ENCODE results near the gene HOTAIR.

The HOTAIR gene

GRCh38 chr12:53939141-53940108, 35.3 kb downstream of the HOTAIR start:
- no peak for DNase-seq

DNA sequence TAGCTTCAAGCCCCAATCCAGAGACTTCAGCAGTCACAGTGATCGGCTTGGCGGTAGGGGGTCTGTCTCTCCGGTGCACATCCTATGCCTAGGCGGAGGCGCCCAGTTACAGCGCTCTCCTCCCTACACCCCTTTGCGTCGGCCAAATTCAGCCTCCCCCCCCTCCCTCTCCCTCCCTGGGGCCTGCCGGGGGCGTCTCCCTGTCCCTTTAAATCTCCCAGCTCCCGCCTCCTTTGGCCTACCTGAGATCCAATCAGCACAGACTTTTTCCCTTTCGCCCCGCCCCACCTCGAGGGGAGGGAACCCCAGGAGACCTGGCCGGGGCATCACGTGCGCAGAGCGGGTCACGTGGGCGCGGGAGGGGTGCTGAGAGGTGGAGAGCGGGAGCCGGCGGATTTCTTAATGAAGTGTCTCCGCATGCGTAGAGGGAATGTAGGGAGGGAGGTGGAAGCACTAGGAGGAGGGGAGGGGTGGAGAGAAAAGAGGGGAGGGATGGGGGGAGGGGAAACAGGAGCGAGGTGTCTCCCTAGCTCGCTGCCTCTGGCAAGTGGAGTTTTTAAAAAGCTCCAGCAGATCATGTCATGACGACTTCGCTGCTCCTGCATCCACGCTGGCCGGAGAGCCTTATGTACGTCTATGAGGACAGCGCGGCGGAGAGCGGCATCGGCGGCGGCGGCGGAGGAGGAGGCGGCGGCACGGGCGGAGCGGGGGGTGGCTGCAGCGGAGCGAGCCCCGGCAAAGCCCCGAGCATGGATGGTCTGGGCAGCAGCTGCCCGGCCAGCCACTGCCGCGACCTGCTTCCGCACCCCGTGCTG, 36.2 kb downstream of the HOTAIR start, which contains the start of gene HOXC13:
Gene HOXC13 (plus strand): TSS at position 506 of the 815 bp plus-strand sequence. CDS start 76 bp downstream, at position 582.
- peak; percentile 99 to 100 for DNase-seq

GRCh38 chr12:53937596-53938325, 37.0 kb downstream of the HOTAIR start:
- DNase-seq = peak in 1 of 2 experiments; percentile 77

- DNase-seq = no peak
These were observed 37.7 kb downstream of the HOTAIR start for GRCh38 chr12:53937099-53937498.

GRCh38 chr12:53935383-53936341, 39.1 kb downstream of the HOTAIR start:
- no peak for DNase-seq

DNA sequence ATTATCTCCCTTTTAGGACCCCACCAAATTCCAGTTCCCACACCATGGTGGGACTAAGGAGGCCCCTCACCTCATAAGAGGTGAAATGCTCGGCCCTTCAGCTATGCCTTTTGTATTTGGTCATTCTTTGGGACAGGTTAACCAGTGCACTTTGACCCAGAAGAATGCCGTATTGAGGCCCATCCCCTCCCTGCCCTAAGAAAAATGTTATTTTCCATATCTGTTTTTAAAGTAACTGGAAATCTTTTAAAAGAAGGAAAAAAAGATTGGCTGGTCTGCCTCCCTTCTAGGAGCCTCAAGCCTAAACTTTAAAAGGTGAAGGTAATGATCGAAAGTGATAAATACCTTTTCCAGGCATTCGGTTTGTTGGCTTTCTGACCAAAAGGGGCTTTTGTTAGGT, 41.8 kb downstream of the HOTAIR start:
- DNase-seq = no peak

GRCh38 chr12:53931844-53932581, 42.7 kb downstream of the HOTAIR start:
- DNase-seq = no peak

DNA sequence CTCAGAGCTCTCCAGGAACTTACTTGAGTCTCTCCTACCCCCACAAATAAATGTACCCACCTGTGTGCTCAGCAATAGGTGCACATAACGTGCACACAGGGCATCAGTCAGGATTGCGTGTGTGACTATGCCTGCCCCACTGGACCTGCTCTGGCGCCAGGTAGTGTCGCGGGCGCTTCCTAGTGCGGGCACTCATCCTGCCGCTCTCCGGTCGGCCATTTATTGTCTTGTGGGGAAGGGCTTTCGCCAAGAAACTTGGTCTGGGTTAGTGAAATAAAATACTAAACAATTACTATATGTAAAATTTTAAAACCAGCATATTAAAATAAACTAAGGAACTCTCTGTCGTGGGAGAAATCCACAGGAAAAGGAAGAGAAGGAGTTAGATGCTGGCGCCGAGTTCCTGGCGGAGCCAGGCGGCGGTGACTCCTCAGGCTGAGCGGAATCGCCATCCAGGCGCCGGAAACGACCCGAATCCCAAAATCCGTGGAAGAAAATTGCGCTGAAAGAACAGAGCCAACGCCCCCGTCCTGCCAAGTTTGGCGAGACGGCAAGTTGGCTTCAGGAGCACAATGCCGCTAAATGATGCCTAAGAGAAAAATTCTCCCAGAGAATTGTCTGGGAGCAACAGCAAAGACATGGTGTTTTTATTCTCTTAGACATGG, 44.0 kb downstream of the HOTAIR start:
- no peak for DNase-seq

DNA sequence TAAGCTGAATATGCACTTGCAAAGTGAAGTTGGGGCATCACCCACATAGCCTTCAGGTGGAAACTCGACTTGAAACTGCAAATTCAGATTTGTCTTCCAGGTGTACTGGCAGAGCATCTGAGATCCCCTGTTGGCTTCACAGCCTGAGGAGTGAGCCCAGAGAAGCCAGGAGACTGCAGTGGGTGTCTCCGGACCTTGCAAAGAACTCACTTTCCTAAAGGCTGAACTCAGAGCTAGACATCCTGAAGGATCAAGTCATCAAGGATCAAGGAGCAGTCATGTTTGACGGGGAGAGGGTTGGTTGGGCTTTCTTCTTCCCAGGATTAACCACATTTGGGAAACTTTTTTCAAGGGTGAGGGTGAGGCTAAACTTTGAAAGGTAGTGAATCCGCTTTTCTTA, 45.2 kb downstream of the HOTAIR start:
- no peak for DNase-seq

DNA sequence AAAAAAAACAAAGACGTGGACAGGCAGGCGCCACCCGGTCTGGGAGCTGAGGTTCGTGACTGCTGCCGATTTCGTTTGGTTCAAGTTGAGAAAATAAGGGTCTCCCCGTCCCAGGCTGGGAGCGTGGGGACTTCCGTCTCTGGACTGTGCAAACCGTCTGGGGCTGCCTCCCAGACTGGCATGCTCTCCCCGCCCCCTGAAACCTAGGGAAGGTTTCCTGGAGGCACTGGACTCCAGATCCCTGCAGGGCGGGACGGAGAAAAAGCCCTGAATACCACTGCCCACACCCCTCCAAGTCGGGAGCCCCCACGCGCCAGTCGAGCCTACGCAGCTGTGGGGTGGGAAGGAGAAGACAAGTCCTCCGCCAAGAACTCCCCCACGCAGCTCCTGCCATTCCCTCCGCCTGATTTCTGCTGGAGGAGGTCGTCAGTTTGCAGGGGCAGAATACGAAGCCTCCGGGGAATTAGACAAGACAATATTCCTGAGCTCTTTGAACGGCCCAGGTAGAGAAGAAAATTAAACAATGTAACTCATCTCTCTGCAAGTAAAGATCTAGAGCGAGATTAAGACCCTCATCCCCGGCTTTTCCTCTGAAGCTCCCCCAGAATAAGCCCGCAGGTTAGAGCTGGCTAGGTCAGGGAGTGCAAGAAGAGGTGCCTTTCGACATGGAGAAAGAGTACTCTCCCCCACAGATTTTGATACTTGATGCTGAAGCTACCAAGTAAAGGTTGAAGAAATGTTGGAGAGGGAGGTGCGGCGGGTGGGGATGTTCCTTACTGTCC, 46.5 kb downstream of the HOTAIR start:
- no peak for DNase-seq

GRCh38 chr12:53927220-53928029, 47.3 kb downstream of the HOTAIR start:
- DNase-seq = no peak

- no peak for DNase-seq
These were observed 50.0 kb downstream of the HOTAIR start for GRCh38 chr12:53924521-53925405.

DNA sequence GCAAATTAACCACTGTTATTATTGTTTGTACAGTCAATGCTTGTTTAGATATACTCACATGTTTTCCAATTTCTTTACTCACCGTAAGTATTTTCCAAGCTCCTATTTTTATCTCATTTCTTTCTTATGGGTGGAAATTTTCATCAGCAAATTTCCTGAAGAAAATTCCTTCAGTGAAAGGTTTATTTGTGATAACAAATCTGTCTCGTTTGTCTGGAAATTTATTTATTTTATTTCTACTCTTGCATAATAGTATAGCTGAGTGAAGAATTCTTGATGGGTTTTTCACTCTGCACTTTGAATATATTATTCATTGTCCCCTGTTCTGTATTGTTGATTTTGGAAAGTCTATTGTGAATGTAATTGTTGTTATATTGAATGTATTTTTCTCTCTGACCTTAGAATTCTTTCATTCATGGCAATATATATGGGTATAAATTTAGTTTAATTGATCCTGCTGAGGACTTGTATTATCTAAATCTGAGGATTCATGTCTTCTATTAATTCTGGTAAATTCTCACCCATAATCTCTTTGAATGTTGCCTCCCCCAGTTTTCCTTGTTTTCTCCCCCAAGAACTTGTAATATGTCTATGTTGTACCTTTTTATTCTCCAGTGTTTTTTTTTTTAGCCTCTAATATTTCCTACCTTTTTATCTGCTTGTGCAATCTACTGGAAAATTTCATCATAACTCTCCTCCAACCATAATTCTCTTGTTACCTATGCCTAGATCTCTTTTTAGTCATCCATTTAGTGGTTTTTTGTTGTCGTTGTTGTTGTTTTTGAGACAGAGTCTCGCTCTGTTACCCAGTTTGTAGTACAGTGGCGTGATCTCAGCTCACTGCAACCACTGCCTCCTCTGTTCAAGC, 57.7 kb downstream of the HOTAIR start:
- DNase-seq = no peak
